ENCODE results near the gene WIPF3.

WIPF3 gene

GRCh38 chr7:29851487-29851886 is 45.2 kb downstream of the WIPF3 start:
- no peak for DNase-seq

- no peak for DNase-seq
Observed at GRCh38 chr7:29852457-29852856, 46.1 kb downstream of the WIPF3 start.

DNA sequence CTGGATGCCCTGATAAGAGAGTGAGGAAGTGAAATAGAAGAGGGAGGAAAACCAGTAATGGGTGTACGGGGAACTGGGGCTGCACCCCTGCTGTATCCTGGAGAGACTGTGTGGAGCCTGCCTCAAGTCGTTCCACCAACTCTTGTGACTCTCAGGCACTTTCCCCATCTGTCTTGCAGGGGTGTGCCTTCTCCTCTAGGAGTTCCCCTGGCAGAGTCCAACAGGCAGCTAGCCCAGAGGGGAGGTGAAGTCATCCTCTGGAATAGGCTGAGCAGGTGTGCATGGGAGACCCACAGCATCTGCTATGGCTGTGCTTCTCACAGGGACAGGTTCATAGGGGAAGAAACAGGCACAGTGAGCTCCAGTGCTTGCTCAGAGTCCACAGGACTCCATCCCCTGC is 46.8 kb downstream of the WIPF3 start:
- no peak for DNase-seq

DNA sequence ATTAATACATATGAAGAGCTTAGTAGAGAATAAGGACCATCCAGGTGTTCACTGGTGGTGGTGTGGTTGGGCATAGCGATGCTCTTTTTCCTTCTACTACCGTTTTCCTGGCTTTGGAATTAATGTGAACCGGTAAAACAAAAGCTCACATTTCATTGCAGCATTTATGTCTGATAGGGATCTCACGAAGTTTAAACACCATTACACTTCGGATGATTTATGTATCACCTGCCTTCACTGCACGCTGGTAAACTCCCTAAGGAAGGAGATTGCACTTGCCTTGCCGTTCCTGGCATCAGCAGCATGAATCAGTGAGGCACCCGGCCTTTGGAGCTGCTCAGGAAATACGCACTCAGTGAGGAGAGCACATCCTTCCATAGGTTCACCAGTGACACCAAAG is 47.5 kb downstream of the WIPF3 start:
- DNase-seq, result no peak

DNA sequence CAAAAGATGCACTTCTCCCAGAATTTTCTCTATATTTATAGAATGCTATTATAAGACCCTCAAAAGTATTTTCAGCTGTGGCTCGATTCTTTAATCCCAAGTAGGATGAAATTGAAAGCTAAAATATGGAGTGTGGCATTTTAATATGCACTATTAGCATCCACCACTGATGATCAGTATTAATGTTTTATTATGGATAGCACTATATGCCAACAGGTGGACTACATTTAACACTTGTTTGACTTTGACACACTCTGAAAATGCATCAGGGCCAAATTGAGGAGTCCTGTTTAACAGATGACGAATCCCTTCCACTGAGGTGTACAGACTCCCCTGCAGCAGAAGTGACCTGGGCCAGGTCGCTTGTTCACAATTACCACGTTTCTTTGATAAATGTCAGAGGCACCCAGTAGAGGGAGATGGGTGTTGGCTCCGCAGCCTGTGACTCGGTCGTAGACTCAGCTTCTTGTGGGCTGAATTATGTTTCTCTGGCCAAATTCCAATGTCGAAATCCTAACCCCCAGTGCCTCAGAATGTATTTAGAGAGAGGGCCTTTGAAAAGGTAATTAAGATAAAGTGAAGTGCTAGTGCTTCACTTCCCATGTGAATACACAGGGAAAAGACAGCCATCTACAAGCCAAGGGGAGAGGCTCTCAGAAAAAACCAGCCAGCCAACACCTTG is 48.1 kb downstream of the WIPF3 start:
- DNase-seq, result no peak

DNA sequence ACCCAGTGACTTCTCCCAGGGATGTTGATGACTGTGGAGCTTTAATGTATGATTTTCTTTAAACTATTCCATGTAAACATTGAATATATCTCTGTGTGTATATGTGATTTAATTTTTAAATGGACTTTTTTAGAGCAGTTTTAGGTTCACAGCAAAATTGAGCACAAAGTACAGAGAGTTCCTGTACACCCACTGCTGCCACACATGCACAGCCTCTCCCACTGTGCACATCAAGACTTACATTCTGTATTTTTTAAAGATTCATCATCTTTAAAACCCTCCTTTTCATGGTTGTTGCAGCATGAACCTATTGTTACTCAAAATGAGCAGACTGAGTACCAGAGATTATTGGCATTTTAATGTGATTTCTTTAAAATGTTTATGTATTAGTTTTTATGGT is 51.3 kb downstream of the WIPF3 start:
- no peak for DNase-seq

GRCh38 chr7:29858191-29858951 is 52.1 kb downstream of the WIPF3 start:
- no peak for DNase-seq

DNA sequence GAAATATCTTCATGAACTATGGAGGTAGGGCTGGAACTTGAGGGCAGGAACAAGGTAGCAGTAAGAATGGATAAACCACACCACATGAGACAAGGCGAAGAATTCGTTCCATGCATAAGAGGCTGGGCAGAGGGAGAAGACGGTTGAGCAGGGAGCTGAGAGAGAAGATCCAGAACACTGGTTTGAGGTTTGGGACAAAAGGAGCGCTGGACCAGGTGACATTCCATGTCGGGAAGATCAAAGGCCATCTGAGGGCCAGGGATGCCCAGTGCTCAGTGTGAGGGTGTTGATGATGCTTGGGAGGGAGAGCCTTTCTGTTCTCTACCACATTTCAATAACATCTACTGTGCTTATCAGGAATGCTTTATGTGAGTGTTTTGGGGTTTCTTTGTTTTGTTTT is 52.8 kb downstream of the WIPF3 start:
- DNase-seq, result no peak

DNA sequence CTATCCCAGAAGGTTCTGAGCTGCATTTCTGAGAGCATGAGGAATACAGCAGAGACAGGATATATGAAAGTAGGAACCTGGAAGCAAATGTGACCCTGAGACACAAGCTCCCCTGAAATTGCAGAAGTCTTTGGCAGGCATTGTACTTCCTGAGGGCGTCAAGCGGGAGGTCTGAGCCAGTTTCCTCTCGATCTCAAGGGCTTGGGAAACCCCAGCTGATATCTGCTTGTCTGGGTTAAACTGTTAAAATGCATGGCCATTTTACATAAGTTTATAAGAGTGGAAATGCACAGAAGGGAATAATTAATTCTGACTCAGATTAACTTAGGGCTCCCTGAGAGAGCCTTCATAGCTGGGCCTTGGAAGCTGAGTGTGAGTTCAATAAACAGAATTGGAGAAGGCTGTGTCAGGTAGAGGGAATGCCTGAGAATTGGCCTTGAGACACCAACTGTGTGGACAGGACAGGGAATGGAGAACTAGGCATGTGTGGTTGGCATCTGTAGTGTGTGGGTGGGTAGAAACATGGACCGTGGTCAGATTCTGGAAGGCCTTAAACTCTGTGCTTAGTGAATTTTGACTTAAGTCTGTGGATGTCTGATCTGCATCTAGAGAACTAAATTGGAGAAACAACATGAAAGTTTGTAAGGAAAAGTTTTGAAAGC is 53.3 kb downstream of the WIPF3 start:
- DNase-seq, result no peak

DNA sequence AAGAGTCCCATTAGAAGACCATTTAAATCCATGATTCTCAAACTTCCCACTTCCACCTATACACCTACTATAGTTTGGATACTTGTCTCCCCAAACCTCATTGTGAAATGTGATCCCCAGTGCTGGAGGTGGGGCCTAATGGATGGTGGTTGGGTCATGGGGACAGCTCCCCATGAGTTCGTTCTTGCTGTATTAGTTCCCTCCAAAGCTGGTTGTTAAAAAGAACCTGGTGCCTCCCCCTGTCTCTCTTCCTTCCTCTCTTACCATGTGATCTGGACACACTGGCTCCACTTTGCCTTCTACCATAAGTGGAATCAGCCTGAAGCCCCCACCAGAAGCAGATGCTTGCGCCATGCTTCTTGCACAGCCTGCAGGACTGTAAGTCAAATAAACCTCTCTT is 53.9 kb downstream of the WIPF3 start:
- no peak for DNase-seq

GRCh38 chr7:29861884-29862283 is 55.6 kb downstream of the WIPF3 start:
- no peak for DNase-seq

DNA sequence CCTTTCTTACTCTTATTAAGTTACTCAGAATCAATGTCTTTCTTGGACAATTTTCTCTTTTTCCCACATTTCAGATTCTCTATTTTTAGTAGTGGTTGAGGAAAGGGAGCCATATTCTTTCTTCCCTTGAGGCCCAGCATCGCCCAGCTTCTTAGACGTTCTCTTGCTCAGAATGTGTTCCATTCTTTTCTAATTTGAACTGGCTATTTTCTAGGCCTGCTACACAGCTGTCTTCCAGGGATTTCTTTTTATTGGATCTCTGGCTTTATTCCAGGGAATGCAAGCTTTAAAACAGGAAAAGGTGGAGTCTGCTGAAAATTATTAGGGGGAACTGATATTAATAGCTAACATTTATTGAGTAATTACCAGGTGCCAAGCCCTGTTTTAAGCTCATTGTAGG is 58.3 kb downstream of the WIPF3 start:
- no peak for DNase-seq

DNA sequence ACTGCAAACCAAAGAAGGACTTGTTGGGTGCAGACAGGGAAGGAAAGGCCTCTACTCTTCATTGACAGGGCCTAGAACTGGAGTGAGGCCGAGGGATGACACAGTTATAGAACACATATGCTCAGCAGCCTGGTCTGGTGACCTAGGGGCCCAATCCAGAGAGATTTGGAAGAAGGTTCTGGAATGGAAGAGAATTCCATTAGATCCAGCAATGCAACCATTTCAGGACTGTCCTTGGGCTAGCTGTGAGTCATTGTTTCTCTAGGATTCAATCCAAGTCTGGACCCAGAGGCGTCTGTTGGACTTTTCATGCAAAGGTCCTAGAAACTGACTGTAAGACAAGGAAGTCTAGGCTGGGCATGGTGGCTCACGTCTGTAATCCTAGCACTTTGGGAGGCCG is 59.2 kb downstream of the WIPF3 start:
- DNase-seq, result no peak

- DNase-seq, result no peak
Observed at GRCh38 chr7:29866490-29866930, 60.2 kb downstream of the WIPF3 start.

GRCh38 chr7:29871787-29872398 is 65.6 kb downstream of the WIPF3 start:
- no peak for DNase-seq

GRCh38 chr7:29873644-29874294 is 67.5 kb downstream of the WIPF3 start:
- no peak for DNase-seq

- no peak for DNase-seq
Observed at GRCh38 chr7:29875741-29876140, 69.4 kb downstream of the WIPF3 start.

GRCh38 chr7:29877196-29877595 is 70.9 kb downstream of the WIPF3 start:
- DNase-seq, result no peak

DNA sequence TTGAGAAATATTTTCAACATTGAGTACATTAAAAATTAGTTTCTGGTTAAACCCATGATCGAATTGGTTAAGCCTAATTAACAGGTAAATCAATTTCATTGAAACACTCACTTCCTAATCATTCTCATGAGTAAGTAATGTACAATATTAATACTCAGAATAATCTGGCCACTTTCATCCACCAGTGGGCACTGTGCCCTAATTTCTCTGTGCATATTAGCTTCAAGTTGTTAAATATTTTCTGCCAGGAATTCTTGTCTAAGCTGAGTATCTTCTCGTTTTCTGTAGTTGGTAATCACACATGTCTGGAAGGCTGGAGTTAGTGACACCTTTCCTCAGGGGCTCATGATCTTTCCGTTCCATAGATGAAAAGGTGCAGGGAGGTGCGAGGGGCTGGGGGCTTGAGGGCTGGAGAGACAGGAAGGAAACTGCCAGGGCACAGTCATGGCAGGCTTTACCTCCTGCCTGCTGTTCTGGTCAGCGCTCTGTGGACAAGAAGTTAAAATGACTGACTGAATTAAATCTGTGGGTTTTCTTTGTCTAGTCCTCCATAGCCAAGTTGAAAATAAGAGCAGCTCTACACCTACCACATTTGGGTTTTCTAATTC is 71.9 kb downstream of the WIPF3 start:
- no peak for DNase-seq

GRCh38 chr7:29879609-29880008 is 73.3 kb downstream of the WIPF3 start:
- DNase-seq, result no peak

DNA sequence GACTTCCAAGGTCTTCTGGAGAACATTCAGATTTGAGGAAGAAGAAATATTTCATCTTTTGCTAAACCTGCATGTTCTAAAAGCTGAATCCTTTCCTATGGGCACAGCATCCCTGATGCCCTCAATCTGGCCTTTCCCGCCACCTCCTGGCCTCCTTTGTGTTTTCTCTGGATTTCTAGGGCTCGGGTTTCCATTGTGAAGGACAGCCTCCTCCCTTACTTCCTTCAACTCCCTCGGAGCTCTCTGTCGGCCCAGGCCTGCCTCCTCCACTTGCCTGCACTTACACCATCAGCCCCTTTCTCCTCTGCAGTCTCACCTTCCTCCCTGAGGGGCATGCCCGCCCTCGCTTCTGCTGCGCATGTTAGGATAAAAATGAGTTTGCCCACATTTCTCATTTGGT is 75.4 kb downstream of the WIPF3 start:
- DNase-seq, result no peak

GRCh38 chr7:29882481-29882880 is 76.2 kb downstream of the WIPF3 start:
- DNase-seq, result no peak

All from activated T-cell treated with anti-CD3 and anti-CD28 coated beads, Interleukin-2, amount 50 U/mL, for 48 hours (primary cell).